IPS-NIHi11 (cell line): ENCODE results near the gene PEMT.

Experiments used
- DNase-seq: peaks from one replicate; pipeline ENCODE4 v3.0.0; 2012; ENCODE audit warnings: mixed read lengths, low spot score

The PEMT gene

DNA sequence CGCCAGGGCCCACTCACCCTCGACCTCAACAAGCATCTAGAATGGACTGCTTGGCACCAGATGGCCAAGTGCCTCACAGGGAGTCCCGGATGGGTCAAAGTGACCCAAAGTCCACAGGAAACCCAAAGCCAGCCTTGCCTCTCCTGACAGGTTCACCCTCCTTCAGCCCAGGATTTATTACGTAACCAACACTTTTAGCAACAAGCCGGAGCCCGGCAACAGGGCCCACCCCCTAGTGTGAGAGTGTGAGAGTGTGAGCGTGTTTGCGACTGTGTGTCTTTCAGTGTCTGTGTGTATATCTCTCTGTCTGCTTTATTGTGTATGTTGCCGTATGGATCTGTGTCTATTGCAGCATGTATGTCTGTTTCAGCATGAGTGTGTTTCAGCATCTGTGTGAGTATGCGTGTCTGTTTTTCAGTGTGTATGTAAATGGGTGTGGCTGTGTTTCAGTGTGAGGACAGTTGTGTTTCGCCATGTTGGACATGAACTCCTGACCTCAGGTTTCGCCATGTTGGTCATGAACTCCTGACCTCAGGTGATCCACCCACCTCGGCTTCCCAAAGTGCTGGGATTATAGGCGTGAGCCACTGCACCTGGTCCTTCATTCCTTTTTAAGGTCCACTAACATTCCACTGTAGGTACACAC lies 13.7 kb upstream of the PEMT start:
- DNase-seq, result no peak

DNA sequence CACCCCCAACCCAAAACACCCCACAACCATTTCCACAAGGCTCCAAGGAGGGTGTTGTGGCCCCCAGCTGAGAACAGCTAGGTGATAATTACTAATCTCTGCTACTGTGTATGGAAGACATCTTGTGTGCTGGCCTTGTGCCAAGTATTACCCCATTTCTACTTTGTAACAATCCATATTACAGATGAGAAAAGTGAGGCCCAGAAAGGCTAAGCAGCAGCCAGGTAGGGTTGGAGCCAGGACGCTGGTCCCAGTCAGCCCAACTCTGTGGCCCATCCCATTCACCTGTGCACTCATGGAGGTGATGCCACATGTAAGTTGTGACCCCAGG lies 12.4 kb upstream of the PEMT start:
- no peak for DNase-seq

DNA sequence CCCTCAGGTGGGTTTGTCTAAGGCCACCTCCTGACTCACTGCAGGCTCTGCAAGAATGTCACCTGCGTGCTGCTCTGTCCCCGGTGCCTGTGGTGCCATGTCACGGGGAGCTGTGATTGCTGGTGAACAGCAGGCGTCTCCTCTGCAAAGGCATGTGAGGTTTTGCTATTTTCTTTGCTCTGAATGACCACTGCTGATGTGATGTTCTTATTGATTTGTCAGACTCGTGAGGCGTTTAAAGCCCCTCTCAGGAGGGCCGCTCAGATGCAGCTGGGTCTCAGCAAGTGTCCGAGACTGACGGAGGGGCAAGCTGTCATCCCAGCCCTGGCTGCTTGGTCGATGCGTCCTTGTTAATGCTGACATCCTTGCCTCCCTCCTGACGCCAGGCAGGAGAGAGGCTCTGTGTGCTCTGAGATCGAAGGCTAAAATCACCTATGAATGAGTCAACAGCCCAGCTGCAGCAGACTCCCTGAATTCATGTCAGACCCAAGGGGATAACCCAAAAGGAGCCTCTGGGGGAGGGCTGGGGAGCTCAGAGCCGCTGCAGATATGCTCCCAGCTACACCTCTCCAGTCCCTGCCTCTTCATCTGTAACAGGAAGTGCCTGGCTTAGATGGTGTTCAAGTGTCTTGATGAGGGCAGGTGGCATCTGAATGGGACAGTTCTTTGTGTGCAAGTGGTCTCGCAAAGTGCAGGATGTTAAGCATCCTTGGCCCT lies 11.8 kb upstream of the PEMT start:
- no peak for DNase-seq

DNA sequence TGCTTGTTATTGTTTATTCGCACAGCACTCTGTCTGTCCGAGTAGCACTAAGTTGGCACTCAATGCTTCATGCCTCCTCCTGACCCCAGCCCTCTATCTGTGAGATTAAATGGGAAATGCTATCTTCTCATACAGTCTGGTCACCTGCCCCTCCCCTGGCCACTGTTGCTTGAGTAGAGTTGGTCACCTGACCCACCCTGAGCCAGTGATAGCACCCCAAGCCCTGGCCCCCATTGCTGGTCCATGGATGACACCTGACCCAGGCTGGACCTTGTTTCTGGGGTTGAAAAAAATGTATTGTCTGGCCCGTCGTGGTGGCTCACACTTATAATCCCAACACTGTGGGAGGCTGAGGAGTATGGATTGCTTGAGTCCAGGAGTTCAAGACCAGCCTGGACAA lies 8.5 kb upstream of the PEMT start:
- DNase-seq, result no peak

DNA sequence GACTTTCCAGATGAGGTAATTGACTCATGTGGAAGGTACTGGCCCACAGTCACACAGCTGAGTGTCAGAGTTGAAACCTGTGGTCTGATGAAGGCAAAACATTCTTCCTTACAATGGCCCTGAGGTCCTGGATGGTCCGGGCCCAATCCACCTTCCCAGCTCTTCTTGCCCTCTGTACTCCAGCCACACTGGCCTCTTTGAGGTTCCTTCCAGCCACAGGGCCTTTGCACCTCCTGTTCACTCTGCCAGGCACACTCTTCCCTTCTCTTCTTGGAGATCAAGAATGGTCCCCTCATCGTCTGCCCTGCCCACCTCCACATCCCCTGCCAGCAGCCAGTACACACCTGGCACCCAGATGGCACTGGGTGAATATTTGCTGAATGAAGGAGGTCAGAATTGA lies 6.5 kb upstream of the PEMT start:
- no peak for DNase-seq

DNA sequence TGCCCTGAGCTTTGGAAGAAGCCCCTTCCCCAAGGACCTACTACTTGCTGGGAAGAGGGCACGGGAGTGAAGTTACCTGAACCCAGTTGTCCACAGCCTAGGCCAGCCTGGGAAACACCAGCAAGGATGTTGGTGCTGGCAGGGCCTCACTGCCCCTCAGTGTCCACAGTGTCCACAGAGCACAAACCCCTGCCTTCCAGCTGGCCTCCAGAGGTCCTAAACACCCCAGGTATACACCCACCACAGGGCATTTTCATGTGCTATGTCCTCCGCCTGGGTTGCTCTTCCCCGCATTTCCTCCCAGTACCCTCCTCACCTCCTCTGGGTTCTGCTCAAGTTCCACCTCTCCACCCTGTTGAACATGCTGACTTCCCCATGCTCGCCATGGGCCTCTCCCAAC lies 4.2 kb upstream of the PEMT start:
- no peak for DNase-seq

DNA sequence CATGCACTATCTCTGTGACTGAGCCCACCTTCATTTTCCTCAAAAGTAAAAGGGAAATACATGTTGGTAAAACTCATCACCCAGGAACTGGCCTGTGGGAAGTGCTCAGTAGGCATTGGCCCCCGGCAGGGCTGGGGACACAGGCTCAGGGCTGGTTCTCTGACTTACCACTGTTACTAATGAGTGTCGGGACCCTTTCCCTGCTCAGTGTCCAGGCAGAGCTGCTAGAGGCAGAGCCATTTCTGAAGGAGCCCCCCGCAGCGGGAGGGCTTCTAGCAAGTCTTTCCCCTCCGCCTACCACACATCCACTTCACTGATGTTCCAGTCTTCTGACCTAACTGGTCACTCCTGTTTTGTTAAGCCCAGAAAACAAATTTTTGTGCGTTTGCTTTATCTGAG lies 1.7 kb upstream of the PEMT start:
- DNase-seq, result no peak

DNA sequence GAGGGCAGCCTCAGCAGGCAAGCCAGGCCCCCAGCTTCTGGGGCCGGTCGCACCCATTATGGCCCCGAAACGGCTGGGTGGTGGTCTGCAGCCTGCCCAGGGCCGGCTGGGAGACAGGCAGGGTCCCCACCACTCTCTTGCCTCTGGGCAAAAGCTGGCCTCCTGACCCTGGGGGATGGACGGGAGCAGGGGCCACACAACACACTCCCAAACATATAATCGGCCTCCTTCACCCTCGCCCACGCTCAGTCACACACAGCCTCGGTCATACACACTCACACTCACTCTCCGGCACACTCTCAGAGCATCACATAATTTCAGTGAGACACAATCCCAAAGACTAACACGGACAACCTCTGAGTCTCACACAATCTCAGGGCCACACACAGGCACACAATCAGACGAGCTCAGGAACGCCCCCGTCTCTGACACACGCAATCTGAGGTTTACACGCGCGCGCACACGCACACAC lies 589 bp downstream of the PEMT start:
- DNase-seq, result no peak

DNA sequence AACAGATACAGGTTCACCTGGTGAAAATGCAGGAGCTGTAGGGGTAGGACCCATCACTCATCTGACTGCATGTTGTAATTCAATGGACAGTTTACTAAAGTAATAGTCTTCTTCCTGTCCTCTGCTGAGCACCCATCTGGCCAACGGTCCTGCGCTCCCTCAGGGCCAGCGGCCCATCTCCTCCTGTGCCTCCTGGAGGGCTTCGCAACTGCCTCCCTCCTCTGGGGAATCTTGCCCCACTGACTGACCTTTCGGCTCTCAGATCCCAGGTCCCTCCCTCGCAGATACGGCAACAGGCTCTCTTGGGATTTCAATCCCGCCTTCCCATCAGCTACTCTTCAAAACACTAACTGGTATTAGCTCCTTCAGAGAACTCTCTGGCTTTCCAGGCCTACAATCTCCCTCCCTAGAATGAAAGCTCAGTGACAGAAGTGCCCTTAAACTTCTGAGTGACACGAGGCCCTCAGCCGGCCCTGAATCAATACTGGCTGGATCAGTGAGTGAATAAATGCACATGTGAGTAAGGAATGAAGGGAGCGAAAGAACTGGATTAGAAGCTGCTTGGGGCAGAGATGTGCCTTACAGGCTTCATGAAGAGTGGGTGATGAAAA lies 1.3 kb downstream of the PEMT start:
- no peak for DNase-seq

DNA sequence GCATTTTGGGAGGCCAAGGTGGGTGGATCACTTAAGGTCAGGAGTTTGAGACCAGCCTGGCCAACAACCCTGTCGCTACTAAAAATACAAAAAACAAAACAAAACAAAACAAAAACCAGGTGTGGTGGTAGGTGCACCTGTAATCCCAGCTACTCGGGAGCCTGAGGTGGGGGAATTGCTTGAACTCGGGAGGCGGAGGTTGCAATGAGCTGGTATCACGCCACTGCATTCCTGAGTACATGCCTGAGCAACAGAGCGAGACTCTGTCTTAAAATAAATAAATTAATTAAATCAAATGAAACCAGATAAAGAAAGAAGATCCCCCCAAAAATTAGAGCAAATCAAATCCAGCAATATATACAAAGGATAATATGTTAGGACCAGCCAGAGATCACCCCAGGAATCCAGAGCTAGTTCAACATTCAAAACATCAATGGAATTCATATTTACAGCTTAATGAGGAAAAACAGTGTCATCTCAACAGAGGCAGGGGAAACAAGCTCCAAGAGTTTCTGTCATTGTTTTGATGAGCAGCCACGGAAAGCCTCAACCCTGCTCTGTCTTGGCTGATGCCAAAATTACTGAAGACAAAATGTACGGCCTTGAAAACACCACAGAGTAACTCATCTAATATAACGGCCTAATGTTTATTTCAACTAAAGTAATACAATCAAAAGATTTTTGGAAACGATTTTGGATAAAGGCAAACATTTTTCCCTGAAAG lies 3.7 kb downstream of the PEMT start:
- no peak for DNase-seq

DNA sequence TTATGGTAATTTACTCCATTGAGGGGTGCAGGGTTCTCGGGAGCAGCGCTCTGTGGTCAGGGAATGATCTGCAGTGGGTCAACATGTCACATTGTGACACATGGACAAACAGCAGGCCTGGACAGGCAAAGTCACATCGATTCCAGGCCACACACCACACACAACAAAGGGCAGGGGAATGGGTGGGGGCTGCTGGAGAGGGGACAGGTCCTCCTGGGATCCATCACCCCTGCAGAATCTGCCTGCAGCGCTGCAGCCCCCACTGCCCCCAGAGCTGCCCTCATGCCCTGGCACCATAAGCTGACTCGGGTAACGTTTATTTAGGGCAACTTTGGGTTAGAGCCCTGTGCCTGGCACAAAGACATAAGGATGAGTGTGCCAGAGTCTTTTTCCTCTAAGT lies 9.1 kb downstream of the PEMT start:
- no peak for DNase-seq

DNA sequence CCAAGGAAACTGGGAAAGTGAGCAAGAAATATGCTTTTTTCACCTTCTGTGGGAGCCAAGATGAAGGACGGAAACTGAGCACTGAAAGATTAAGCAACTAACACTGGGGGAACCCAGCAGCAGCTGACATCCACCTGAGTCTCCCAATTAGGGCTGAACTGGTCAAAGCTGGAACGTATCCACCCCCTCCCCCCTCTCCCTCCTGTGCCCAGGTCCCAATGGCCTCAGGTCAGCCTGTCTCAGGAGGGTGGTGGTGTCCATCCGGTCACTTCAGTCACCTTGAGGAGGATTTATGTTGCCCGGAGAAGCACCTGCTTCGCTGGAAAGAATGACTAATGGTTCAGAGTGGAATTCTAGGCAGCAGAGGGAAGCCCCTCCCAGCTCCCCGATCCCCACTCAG lies 10.0 kb downstream of the PEMT start:
- no peak for DNase-seq

DNA sequence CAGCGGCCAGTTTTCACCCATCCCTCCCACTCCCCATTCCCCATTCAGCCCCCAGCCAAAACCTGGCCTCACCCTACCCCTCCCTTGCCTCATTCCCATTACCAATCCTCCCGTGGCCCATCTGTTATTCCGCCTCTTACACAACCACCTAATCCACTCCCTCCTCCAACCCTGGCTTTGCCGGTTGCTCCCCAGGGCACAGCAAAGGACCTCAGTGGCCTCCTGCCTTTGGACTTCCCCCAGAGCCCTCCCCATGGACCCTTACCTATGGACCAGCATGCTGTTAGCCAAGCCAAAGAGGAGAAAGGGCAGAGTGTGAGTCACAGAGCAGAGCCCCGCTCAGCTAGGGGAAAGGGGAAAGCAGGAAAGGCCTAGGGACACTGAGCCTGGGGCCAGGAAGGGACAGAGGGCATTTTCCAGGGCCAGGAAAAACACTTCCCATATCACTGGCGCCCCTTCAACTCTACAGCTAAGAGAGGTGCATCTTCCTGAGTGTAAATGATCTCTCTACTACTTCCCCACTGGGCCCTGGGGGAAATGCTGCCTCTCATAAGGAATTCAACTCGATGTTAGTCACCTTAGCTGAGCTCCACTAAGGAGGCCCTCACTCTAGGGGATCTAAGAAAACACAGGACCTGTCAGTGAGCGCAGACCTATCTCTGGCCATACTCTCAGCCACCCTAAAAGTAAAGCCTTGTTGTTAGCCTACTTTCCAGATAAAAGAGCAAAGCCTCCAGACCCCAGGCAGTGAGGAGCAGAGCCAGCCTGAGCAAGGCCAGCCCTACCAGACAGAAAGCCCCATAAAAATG lies 10.6 kb downstream of the PEMT start:
- DNase-seq, result no peak

DNA sequence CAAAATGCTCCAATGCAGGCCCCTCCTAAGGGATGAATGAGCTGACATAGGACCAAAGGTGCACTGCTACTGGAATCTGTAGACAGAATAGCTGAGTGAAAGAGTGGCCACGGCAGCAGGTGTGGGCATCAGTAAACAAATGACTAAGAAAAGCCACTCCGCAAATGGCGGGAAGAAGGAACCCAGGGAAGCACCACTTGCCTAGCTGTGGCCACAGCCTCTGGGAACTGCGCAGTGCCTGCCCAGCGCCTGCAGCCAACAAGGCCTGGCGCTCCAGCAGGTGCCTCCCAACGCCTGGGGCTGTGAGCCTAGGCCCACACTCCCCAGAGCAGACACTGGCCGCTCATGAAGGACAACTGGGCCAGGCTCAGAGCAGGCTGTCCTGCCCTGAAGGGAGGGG lies 11.8 kb downstream of the PEMT start:
- DNase-seq, result no peak

DNA sequence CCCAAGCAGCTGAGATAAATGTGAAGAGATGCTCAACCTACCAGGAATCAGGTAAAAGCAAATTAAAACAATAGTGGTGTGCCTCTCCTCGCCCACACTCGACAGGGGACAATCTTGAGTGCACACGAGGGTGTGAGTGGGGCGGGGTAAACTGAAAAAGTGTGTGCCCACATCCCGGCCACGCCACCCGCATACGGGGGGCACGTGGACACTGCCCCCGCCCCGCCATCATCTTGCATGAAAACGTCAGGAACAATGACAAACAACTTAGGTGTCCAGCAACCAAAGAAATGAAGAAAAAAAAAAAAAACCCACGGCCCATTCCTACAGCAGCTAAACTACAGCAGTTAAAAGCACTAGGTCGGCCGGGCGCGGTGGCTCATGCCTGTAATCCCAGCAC lies 14.1 kb downstream of the PEMT start:
- no peak for DNase-seq

DNA sequence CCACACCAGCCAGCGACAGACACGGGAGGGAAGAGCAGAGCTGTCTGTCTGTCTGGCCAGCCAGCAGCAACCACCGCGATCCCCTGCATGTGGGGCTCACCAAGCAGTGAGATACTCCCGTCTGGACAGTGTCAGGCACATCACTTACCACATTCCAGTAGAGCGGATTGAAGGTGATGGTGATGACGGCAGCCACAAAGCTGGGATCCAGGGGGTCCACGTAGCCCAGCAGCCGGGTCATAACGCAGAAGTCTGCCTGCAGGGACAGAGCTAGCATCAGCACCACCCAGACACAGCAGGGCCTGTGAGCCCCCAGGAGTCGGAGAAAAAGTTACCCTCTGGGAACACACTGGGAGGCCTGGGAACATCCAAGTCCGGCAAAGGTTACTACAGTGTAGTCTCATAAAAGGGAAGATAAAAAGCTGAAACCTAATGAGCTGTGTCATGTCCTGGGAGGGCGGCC lies 14.7 kb downstream of the PEMT start:
- DNase-seq, result no peak

DNA sequence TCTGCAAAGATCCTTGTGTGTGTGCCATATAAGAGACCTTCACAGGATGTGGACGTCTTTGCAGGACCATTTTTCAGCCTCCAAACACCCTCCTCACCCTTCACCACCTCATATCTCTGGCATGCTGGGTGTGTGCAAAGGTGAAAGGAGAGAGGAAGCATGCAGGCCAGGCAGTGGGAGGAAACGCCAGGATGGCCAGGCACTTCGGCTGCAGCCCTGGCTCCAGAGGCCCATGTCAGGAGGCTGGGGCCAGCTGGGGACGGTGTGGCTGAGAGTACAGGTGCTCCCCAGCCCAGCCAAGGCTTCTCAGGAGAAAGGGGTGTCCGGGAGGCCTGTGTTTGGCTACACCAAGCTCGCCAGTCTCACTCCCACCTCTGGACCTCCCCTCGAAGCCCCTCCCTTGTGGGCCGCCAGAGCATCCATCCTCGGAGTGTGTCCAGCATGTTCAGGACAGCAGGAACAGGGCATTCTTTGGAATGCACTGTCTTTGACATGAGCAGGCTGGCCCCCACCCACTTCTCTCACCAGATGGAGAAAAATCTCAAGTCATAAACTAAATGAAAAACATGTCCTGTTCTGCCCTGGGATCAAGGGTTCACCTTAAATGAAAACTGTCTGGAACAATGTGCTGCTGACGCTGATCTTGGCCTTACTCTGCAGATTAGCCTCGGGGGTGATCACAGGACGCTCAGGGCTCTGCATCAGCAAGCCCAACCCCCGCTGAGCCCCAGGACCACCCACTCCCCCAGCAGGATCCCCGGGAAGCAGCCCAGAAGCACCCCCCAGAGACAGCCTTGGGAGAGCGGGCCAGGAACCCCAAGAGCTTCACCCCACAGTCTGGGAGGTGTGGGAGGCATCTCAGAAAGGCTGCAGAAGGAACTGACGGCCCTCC lies 15.9 kb downstream of the PEMT start:
- DNase-seq, result no peak

DNA sequence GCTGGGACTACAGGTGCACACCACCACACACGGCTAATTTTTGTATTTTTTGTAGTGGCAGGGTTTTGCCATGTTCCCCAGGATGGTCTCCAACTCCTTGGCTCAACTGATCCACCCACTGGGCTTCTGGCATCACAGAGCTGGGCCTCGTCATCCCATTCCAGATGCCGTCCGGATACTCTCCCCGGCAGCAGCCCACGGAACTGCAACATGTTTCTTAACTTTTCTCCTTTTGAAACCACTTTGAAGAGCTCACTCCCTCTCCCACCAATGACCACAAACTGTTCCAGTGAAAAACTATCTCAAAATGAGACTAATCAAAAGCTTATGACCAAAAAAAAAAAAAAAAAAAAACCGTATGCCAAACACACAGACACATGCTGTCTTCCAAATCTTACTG lies 17.6 kb downstream of the PEMT start:
- DNase-seq, result no peak

DNA sequence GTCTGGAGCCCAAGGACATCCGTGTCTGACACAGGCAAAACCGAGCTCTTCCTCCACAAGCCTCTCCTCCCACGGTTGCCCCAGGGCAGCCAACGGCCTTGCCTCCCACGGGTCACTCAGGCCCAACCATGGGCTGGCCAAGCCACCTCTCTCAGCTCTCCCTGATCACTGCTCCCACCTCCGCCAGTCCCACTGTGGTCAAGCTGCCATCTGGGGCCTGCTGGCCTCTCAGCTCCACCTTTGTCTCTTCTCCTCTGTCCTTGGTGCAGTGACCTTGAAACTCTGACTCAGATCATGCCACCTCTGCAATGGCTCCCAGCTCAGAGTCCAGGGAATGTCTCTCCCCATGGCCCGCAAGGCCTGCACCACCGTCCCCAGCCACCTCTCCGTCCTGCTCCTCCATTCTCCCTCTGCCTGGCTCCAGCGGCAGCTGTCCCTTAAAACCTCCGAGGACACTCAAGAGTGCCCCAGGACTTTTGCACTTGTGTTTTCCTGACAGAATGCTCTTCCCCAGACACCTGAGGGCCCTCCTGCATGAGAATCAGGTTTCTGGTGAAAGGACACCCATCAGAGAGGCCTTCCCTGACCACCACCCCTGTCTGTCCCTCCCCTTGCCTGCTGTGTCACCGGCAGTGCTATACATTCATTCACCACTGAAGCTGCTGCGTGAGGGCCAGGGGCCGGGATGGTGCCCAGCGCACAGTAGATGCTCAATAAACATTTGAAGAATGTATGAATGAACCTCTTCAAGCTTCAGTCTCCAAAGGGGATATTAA lies 19.3 kb downstream of the PEMT start:
- DNase-seq, result no peak
